K562 (cell line): ENCODE data around the gene ZNF628. TPM values are rescaled to one million over a fixed set of nuclear protein-coding genes. Genes with fewer than 3 reads are reported as not detected.
A peak's percentile ranks its signal among the peaks of the same experiment; 100 is the strongest.

Experiments
- ARID2 ChIP-seq: fragments of 450-650 bp; IDR thresholded peaks from 2 replicates; pipeline ENCODE4 v1.6.1; 2017; ENCODE audit warnings: antibody characterized with exemption, mild to moderate bottlenecking
- CBFA2T3 ChIP-seq: fragments of 450-650 bp; IDR thresholded peaks from 2 replicates; pipeline ENCODE4 v1.6.1; 2017
- FOXJ2 ChIP-seq: fragments of 200-800 bp; sonication (Bioruptor generic); IDR thresholded peaks from 2 replicates; pipeline ENCODE4 v1.6.1; 2016; ENCODE audit warnings: missing genetic modification characterization, missing compliant biosample characterization
- MYC ChIP-seq, 2 experiments: fragments of 250-450 bp in 1 of 2; sonication (Bioruptor Pico) in 1 of 2; IDR thresholded peaks; 2 replicates each; pipeline versions ENCODE4 v1.5.1 to v1.6.1; 2012 to 2021; ENCODE audit warnings: low read depth in 2 of 2, borderline replicate concordance in 1 of 2, improper control_type of control experiment in 1 of 2, low read length in 1 of 2, mild to moderate bottlenecking in 1 of 2, moderate library complexity in 1 of 2
- RBM25 ChIP-seq: fragments of 200-400 bp; formaldehyde crosslinking; IDR thresholded peaks from 2 replicates; pipeline ENCODE4 v1.6.1; 2018; ENCODE audit warnings: low read length, low read depth, moderate library complexity; ENCODE audit not compliant: severe bottlenecking
- RBM34 ChIP-seq: fragments of 200-400 bp; formaldehyde crosslinking; IDR thresholded peaks from 2 replicates; pipeline ENCODE4 v1.6.1; 2018; ENCODE audit warnings: low read length, borderline replicate concordance; ENCODE audit not compliant: insufficient read depth
- TFAM ChIP-seq: fragments of 250-450 bp; sonication (Bioruptor Pico); conservative IDR thresholded peaks from 2 replicates; pipeline ENCODE4 v1.5.0; 2021; ENCODE audit warnings: mild to moderate bottlenecking, moderate library complexity
- ZBED1 ChIP-seq: IDR thresholded peaks from 2 replicates; pipeline ENCODE4 v1.6.1; 2014
- ZMIZ1 ChIP-seq, 2 experiments: fragments of 150-350 bp in 1 of 2; IDR thresholded peaks; 2 replicates each; pipeline ENCODE4 v1.6.1; 2012 to 2016; ENCODE audit warnings: low read depth in 2 of 2, low read length in 2 of 2, mild to moderate bottlenecking in 1 of 2, moderate library complexity in 1 of 2
- ZNF282 ChIP-seq: sonication (generic); formaldehyde crosslinking; IDR thresholded peaks from 2 replicates; pipeline ENCODE4 v1.8.1; 2023; ENCODE audit warnings: missing genetic modification reagents
- ZNF589 ChIP-seq: fragments of 200-800 bp; sonication (Bioruptor generic); IDR thresholded peaks from 2 replicates; pipeline ENCODE4 v1.6.1; 2016; ENCODE audit warnings: low read depth, missing genetic modification characterization, missing compliant biosample characterization
- ZNF76 ChIP-seq: fragments of 250-450 bp; sonication (Bioruptor Pico); IDR thresholded peaks from 2 replicates; pipeline ENCODE4 v1.4.0; 2020; ENCODE audit warnings: mild to moderate bottlenecking, moderate library complexity, borderline replicate concordance
- polyA plus RNA-seq, 8 experiments: library from polyadenylated mRNA; depleted of rRNA in 4 of 8; stranded (reverse) in 5 of 8; unstranded in 3 of 8; fragments of >200 nt; fragmentation: Nextera tagmentation in 2 of 8; fragmentation: Illumina TruSeq in 1 of 8; extraction: Ambion mirVana in 2 of 8; extraction: Trizol in 1 of 8; gene quantifications; 2 replicates each; pipeline versions ENCODE4 v1.2.1 to v1.2.3, GENCODE V29; 2011 to 2014; ENCODE audit warnings: inconsistent platforms in 1 of 8, missing spikeins in 1 of 8
- total RNA-seq, 7 experiments: library from RNA; depleted of rRNA in 6 of 7; stranded (reverse); fragments of >200 nt in 6 of 7; fragmentation: Illumina TruSeq in 2 of 7; extraction: Trizol in 2 of 7; gene quantifications; 2 replicates each; pipeline versions ENCODE4 v1.2.1 to v1.2.3, GENCODE V29; 2011 to 2021; ENCODE audit warnings: low replicate concordance in 1 of 7

Gene ZNF628
- total and polyA plus RNA-seq, 9 of the 15 experiments (the other 6 are each of a cell fraction or from before 2014, with no cell fraction given) = 0.13 to 13.6 (median 2.2) TPM; not detected in 3

GRCh38 chr19:55508120-55508519 is 31.7 kb downstream of the ZNF628 start (continued):
- TF ChIP-seq ZNF282 (CRISPR knock-in tag) = no peak
- no peak for TF ChIP-seq ZMIZ1 (IDR thresholded peaks at IDR 0.05; ENCODE audit: low read depth in 2 of 2, low read length in 2 of 2)
- no peak for TF ChIP-seq MYC (IDR thresholded peaks at IDR 0.05; ENCODE audit: low read depth, low read length)
- no peak for TF ChIP-seq MYC (CRISPR knock-in tag; IDR thresholded peaks at IDR 0.05; ENCODE audit: borderline replicate concordance, low read depth)
- no peak for TF ChIP-seq TFAM (CRISPR knock-in tag)
- no peak for TF ChIP-seq FOXJ2 (tag)
- no peak for TF ChIP-seq ZBED1
- peak; percentile 83 for TF ChIP-seq CBFA2T3
- no peak for TF ChIP-seq RBM34
- no peak for TF ChIP-seq ZNF589 (CRISPR knock-in tag)
- TF ChIP-seq ZNF76 = no peak
- TF ChIP-seq ARID2 = no peak
- no peak for TF ChIP-seq RBM25
